HG03196 (cell line): Measurements from ENCODE around the gene NPIPB8.
"Not testable (repeated sequence)": the region's sequence is repeated elsewhere in the genome, so short reads cannot be mapped to it uniquely, and the experiment has no call there.

ENCODE experiments used
- ATAC-seq: cut with Tn5 transposase; IDR thresholded peaks from one replicate; pipeline ENCODE4 v1.9.1; 2021; ENCODE audit not compliant: unreplicated experiment

The NPIPB8 gene

DNA sequence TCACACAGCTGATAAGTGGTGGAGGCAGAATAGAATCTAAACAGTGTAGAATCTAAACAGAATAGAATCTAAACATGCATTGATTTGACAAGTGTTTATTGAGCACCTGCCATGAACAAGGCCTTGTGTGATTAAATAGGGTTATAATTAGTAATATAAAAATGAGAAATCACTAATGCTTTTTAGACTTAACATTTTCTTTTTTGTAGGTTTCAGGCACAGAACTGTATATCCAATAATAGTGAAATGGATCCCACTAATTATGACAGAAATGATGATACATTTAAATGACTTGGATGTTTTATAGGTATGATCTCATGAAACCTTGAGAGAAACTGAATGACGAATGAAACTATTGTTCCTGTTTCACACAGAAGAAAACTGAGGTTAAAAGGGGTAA lies at the start of gene NPIPB8:
NPIPB8 (plus strand) TSS at position 301 of the 400 bp plus-strand sequence. CDS start 296 bp downstream, outside the sequence.
- not testable (repeated sequence) for ATAC-seq

DNA sequence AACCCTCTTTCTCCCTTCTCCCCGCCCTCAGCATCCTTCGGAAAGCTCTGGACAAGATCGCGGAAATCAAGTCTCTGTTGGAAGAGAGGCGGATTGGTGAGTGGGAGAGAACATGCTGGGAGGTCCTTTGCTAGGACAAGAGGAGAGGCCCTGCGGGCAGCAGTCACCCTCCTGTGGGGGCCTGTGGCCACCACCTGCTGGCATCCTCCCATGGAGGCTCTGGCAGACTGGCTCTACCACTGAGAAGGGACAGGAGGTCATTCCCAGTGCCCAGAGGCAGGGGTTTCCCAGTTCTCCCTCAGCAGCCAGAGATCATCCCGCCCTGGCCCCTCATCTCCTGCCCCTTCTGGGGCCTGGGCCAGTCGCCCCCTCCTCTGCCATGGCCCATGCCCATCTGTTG lies 48.8 kb upstream of the NPIPB8 start:
- no peak for ATAC-seq

DNA sequence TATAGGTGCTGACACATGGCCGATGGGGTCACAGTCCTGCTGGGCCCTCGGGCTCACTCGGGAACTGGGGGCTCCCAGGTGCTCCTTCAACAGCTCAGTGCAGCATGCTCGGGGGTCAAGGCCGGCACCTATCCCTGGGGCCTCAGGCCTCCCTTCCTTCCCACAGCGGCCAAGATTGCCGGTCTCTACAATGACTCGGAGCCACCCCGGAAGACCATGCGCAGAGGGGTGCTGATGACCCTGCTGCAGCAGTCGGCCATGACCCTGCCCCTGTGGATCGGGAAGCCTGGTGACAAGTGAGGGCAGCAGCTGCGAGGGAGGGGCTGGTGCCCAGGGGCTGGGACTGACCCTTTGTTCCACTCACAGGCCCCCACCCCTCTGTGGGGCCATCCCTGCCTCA lies 47.9 kb upstream of the NPIPB8 start:
- no peak for ATAC-seq

DNA sequence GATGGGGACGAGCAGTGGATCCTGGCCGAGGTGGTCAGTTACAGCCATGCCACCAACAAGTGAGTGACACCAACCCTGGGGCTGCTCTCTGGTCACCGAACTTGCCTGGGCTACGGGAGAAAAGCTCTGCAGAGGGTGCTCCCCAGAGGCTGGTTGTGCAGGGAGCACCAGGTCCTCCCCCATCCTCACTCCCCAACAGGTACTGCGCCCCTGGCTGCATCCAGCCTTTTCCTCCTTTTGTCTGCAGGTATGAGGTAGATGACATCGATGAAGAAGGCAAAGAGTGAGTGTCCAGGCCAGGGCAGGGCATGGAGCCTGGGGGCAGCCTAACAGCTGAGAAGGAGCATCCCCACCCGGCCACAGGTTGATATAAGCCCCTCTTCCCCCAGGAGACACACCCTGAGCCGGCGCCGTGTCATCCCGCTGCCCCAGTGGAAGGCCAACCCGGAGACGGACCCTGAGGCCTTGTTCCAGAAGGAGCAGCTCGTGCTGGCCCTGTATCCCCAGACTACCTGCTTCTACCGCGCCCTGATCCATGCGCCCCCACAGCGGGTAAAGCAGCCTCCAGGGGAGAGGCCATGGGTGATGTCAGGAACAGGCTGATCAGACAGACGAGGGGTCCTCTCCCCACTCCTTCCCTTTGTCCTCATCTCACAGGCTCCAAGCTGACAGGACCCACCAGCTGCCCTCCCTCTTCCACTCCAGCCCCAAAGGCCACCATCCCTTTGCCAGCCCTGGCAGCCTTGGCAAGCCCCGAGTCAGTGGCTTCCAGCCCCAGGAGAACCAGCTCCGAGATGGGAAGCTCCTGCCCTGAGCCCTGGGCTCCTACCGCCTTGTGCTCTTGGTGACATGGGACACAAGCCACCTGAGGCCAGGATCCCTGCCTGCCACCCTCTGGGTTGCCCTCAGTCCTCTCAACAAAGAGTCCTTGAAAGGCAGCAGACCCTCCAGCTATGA lies 47.2 kb upstream of the NPIPB8 start:
- no peak for ATAC-seq

DNA sequence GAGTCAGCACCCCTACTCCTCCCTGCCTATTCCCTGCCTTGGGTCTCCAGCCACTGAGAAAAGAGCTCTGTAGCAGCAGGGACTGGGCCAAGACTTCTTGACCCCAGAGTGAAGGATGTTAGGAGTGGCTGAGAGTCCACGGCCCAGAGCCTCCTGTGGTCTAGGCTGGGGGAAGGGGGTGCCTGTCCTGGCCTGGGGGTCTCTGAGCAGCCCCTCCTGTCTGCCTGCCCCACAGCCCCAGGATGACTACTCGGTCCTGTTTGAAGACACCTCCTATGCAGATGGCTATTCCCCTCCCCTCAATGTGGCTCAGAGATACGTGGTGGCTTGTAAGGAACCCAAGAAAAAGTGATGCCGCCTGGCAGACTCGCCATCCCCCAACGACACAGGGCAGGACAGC lies 46.5 kb upstream of the NPIPB8 start:
- no peak for ATAC-seq

DNA sequence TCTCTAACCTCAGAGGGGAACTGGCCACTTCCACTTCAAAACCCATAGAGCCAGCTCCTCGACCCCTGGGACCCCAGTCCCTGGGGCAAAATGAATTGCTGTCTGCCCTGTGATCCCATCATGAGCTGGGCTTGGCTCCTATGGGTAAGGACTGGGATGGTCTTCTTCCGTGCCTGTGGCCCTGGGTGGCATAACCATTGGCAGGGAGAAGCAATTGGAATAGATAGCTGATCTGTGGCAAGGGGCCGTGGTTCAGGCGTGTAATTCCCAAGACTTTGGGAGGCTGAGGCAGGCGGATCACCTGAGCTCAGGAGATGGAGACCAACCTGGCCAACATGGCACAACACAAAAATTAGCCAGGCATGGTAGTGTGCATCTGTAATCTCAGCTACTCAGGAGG lies 45.4 kb upstream of the NPIPB8 start:
- ATAC-seq, result no peak

DNA sequence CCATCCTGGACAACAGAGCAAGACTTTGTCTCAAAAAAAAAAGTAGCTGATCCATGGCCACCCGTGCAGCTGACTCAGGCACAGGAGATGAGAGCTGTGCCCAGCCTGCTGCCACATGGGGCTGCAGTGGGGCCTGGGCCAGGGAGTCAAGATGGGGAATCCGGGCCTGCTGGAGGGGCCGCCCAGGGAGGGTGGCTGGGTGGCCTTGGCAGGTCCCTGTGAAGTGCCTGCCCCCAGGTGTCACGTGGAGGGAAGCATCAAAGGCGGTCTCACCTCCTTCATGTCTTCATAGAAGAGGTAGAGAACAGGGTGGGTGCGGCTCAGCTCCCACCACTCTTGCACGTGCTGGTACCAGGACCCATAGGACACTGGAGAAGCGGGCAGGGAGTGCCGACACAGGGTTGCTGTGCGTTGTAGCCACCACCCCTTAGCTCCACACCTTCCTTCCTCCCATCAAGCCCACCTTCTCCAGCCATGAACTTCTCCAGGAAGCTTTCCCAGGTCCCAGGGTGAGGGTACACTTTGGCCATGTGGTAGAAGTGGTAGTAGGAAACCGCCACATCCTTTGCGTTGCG lies 44.8 kb upstream of the NPIPB8 start:
- no peak for ATAC-seq

DNA sequence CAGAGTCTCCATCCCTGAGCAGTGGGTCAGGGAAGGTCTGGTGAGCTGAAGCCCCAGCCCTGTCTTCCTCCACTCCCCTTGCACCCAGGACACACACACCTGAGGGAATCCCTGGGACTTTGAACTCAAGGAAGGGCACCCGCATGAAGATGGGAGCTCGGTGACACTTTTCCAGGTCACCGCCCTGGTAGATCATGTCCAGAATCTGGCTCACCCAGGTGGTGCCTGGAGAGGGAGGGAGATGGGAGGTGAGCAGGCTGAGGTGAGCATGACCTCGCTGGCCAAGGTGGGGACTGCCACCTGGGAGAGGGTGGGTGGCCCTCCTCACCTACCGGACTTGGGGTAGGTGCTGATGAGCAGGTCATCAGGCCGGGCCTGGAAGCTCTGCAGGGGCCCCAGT lies 42.4 kb upstream of the NPIPB8 start:
- not testable (repeated sequence) for ATAC-seq

DNA sequence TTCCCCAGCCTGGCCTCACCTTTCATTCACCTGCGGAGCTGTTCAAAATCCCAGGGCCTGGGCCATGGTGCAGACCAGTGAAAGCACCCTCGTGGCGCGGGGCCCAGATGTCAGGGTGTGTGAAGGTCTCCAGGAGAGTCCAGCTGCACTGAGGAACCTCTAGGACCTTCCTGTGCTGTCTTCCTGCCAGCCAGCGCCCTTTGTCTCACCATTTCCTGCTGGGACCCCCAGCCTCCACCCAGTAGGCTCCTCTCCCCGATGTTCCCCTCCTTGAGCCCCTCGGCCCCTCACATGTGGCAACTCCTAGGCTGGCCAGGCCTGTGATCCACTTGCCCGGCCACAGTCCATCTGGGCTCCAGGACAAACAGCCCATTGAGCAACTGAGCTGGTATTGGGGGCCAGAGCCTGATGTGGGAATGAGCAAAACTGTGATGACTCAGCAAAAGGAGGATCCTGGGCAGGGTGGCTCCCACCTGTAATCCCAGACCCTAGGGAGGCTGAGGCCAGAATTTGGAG lies 41.7 kb upstream of the NPIPB8 start:
- ATAC-seq, result no peak

DNA sequence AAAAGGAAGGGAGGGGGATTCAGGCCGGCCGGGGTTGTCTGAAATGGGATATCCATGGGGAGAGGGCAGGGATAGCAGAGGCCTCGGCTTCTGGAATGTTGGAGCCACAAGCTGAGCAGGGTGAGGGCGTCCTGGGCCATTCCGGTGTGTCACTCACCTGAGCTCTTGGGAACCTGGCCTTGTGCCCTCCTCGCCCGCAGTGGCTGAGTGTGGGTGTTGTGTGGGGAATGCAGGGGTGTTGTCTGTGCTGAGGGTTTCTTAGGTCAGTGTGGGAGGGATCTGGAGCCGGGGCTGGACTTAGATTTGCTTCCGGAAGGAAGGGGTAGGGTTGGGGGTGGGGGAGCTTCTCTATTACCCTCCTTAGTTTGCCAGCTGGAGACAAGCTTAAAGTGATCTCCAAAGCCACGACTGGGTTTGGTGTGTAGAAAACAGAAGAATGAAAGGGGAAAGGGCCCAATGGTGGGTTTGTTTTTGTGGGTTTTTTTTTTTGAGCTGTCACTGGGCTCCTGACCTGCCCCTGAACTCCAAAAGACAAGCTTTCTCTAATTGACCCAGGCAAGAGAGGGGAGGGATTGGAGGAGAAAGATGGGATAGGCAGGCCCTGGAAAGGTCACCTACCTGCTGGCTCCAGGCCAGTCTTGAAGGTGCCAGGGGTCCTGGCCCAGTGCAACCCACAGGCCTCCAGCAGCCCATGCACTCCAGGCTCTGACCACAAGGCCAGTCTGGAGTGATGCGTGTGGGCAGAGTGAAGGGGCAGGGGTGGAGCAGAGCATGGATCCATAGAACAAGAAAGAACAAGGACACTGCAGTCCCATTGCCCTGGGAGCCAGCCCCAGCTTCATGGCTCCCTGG lies 40.8 kb upstream of the NPIPB8 start, which contains the start of gene SULT1A2:
SULT1A2 (minus strand) TSS at position 211 of the 852 bp plus-strand sequence. CDS start 1,120 bp downstream, outside the sequence.
- ATAC-seq, result no peak

DNA sequence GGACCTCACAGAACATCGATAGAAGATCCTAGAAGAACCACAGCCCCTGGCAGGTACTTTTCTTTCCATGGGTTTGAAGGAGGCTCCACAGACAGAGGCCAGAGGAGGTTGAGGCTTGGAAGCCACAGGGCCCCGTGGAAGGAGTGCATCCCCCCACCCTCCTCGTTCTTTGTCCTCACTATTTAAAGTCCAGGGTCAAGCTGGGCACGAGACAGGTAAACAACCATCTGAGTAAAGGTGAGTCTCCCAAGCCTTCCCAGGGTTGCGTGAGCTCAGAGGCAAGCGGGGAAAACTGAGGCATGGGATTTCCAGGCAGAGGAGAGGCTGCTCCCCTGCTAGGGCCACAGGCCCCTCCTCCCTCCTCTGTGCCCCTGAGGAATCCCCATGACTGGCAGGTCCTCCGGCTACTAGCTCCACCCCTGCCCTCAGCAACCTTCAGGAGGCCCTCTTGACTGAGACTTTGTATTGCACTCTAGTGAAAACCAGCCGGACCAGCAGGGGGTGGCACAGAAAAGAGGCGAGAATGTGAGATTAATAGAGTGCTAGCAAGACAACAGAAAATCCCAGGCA lies 40.1 kb upstream of the NPIPB8 start:
- ATAC-seq, result no peak

DNA sequence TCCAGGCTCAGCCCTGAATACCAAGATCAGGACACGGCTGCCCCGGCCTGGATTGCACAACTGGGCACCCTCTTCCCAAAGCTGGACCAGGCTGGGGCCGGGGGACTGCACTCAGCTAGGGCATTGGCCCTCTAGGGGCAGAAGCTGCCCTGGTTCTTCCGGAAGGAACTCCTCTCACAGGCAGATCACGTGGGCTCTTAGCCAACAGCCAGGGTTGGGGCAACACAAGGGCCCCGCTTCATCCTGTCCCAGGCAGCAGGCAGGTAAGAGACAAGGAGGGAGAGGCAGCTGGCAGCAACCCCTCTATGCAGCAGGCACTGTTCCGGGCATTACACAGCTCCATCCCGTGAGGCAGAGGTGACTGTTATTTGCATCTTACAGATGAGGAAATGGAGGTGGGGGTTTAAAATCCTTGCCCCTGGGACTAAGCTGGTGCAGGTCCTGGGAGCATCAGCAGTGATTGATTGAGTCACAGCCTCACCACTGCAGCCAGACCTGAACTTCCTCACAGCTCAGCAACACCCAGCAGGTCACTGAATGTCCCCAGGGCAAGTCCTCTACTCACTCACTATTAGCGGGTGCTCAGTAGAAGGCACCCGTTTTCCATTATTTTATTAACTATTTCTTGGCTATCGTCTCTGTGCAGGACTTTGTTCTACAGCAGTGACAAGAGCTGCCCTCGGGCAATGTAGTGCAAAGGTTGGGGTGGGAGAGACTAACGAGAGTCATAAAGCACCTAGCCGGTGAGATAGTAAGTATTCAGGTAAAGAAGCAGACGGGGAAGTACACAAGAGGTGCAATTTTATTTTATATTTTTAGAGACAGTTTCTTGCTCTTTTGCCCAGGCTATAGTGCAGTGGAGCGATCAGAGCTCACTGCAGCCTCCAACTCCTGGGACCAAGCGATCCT lies 38.2 kb upstream of the NPIPB8 start:
- not testable (repeated sequence) for ATAC-seq

DNA sequence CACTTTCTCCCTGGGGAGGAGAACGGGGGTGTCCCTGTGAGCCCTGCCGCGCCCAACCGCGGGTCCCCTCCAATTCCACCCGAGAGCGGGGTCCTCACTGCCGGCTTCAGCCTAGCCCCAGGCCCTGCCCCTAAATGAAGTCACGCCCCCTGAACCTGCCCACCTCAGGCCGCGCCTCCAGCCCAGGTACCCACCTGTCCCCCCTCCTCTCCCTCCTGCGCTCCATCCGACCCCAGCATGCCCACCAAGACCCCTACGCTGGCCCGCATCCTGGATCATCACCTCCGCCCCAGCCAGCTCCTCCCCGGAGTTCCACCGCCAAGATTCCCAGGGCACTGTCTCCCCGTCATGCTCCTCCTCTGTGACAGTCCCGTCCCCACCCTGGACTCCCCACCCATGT lies 36.9 kb upstream of the NPIPB8 start:
- ATAC-seq, result not testable (repeated sequence)

DNA sequence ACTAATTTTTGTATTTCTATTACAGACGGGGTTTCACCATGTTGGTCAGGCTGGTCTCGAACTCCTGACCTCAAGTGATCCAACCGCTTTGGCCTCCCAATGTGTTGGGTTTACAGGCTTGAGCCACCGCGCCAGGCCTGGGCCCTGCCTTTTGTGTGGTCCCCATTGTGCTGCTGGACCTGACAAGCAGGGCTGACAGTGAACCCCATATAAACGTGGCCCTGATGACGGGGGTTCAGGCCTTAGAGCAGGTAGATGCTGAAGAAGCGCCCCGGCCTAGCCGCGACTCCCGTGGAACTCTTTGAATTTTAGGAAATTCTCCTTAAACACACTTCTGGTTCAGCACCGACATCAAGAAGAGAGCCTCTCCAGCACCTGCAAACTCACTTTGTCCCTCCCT lies 36.3 kb upstream of the NPIPB8 start:
- ATAC-seq, result not testable (repeated sequence)

DNA sequence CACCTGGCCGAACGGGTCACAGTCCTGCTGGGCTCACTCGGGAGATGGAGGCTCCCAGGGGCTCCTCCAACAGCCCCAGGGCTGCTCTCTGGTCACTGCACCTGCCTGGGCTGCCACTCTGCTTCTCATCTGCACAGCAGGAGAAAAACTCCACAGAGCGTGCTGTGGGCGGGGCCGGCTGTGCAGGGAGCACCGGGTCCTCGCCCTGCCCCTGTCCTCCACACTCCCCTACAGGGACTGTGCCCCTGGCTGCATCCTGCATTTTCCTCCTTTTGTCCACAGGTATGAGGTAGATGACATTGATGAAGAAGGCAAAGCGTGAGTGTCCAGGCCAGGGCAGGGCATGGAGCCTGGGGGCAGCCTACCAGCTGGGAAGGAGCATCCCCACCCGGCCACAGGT lies 35.8 kb upstream of the NPIPB8 start:
- ATAC-seq, result not testable (repeated sequence)

DNA sequence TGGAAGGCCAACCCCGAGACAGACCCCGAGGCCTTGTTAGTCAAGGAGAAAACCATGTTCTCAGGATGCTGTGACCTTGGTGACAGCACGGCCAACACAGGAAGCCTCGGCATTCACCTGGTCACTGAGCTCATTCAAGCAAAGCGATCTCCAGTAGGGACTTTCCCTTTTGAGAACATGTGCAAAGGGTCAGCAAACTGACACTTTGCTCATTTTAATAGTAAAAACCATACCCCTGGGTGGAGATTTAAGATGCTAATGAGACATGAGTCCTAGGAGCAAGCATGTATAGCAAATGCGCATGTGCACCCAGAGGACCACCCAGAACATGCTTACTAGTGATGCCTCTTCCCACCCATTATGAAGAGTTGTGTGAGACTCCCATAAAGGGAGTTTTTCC lies 35.3 kb upstream of the NPIPB8 start:
- ATAC-seq, result no peak

DNA sequence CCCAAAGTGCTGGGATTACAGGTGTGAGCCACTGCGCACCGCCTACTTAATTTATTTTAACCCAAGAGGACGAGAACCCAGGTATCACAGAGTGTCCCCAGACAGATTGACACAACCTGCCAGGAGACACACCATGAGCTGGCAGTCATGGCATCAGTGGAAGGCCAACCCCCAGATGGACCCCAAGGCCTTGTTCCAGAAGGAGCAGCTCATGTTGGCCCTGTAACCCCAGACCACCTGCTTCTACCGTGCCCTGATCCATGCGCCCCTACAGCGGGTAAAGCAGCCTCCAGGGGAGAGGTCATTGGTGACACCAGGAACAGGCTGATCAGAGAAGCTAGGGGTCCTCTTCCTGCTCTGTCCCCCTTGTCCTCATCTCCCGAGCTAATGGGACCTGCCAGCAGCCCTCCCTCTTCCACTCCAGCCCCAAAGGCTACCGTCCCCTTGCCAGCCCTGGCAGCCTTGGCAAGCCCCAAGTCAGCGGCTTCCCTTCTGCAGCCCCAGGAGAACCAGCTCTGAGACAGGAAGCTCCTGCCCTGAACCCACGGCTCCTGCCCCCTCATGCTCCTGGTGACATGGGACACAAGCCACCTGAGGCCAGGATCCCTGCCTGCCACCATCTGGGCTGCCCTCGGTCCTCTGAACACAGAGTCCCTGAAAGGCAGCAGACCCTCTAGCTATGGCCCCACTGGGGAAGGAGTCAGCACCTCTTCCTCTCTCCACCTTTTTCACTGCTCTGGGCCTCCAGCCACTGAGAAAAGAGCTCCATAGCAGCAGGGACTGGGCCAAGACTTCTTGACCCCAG lies 34.3 kb upstream of the NPIPB8 start:
- ATAC-seq, result no peak

DNA sequence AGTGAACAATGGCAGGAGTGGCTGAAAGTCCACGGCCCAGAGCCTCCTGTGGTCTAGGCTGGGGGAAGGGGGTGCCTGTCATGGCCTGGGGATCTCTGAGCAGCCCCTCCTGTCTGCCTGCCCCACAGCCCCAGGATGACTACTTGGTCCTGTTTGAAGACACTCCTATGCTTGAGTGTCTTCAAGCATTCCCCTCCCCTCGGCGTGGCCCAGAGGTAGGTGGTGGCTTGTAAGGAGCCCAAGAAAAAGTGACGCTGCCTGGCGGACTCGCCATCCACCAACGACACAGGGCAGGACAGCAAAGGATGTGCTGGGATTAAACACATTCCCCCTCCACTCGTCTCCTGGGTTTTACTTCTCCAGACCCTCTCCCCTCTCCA lies 33.7 kb upstream of the NPIPB8 start:
- ATAC-seq, result no peak
